ENCODE data around the gene YAP1. TPM values are rescaled to one million over a fixed set of nuclear protein-coding genes. Genes with fewer than 3 reads are reported as not detected.

YAP1 gene
- total RNA-seq, 1 donor from 2014 or later = 129 TPM

- H3K4me1 ChIP-seq (ENCODE audit: insufficient read depth, low read length) = peaks cover 11% of the 10 kb centered on the region
- H3K9me3 Mint-ChIP-seq (ENCODE audit: unreplicated experiment) = peaks cover 4% of the 10 kb centered on the region
- FAIRE-seq (no peak), DNase-seq (ENCODE audit: low read depth) (no peak)
- H3K27me3 Mint-ChIP-seq (ENCODE audit: low read depth, unreplicated experiment) = no peaks in the 10 kb centered on the region
- peaks cover 8% of the 10 kb centered on the region for H3K36me3 Mint-ChIP-seq (ENCODE audit: low read depth, unreplicated experiment)
- H3K36me3 ChIP-seq (ENCODE audit: insufficient read depth, low read length) = peaks cover 10% of the 10 kb centered on the region
- H3K27ac Mint-ChIP-seq (ENCODE audit: unreplicated experiment) = peak overlapping the region; percentile 92
- no peak overlapping the region for H3K4me2 ChIP-seq (ENCODE audit: low read length)
- no peak overlapping the region for H3K4me3 ChIP-seq (ENCODE audit: insufficient read depth, low read depth, low read length)
- no peak overlapping the region for H3K9ac ChIP-seq (ENCODE audit: low read length)
- H3K79me2 ChIP-seq (ENCODE audit: insufficient read depth, low read length) = peaks cover 62% of the 10 kb centered on the region
- H4K20me1 ChIP-seq (ENCODE audit: insufficient read depth, low read length) = peaks cover 8% of the 10 kb centered on the region
- H2AFZ ChIP-seq (ENCODE audit: low read depth, low read length) = no peak overlapping the region
- H3K27me3 ChIP-seq (ENCODE audit: insufficient read depth, low read length) = no peaks in the 10 kb centered on the region
- TF ChIP-seq EZH2 (IDR thresholded peaks at IDR 0.05; ENCODE audit: insufficient read depth, low read length) (no peak), CTCF (IDR thresholded peaks at IDR 0.05; ENCODE audit: insufficient read depth, low read depth, low read length) (no peak)
- H3K4me1 Mint-ChIP-seq (ENCODE audit: low read depth, unreplicated experiment) = peaks cover 26% of the 10 kb centered on the region
- H3K9me3 ChIP-seq (ENCODE audit: insufficient read depth, low read depth, low read length) = no peaks in the 10 kb centered on the region
- H3K27ac ChIP-seq (ENCODE audit: low read depth, low read length) = no peak overlapping the region
- H3K4me3 Mint-ChIP-seq (ENCODE audit: unreplicated experiment) = no peak overlapping the region
Observed at GRCh38 chr11:102196351-102196750, 86.1 kb downstream of the YAP1 start.

GRCh38 chr11:102196816-102197215 is 86.6 kb downstream of the YAP1 start:
- peaks cover 4% of the 10 kb centered on the region for H4K20me1 ChIP-seq (ENCODE audit: insufficient read depth, low read length)
- no peak overlapping the region for H2AFZ ChIP-seq (ENCODE audit: low read depth, low read length)
- H3K27me3 ChIP-seq (ENCODE audit: insufficient read depth, low read length) = no peaks in the 10 kb centered on the region
- H3K9me3 ChIP-seq (ENCODE audit: insufficient read depth, low read depth, low read length) = no peaks in the 10 kb centered on the region
- peak overlapping the region; percentile 13 for H3K27ac Mint-ChIP-seq (ENCODE audit: unreplicated experiment)
- no peak overlapping the region for H3K27ac ChIP-seq (ENCODE audit: low read depth, low read length)
- no peaks in the 10 kb centered on the region for H3K27me3 Mint-ChIP-seq (ENCODE audit: low read depth, unreplicated experiment)
- H3K79me2 ChIP-seq (ENCODE audit: insufficient read depth, low read length) = peaks cover 65% of the 10 kb centered on the region
- no peak for TF ChIP-seq CTCF (IDR thresholded peaks at IDR 0.05; ENCODE audit: insufficient read depth, low read depth, low read length)
- TF ChIP-seq EZH2 (IDR thresholded peaks at IDR 0.05; ENCODE audit: insufficient read depth, low read length) = no peak
- H3K4me1 Mint-ChIP-seq (ENCODE audit: low read depth, unreplicated experiment) = peaks cover 23% of the 10 kb centered on the region
- H3K9ac ChIP-seq (ENCODE audit: low read length) = no peak overlapping the region
- no peak overlapping the region for H3K4me2 ChIP-seq (ENCODE audit: low read length)
- H3K36me3 ChIP-seq (ENCODE audit: insufficient read depth, low read length) = peaks cover 10% of the 10 kb centered on the region
- H3K36me3 Mint-ChIP-seq (ENCODE audit: low read depth, unreplicated experiment) = peaks cover 7% of the 10 kb centered on the region
- H3K4me3 Mint-ChIP-seq (ENCODE audit: unreplicated experiment) = no peak overlapping the region
- H3K4me1 ChIP-seq (ENCODE audit: insufficient read depth, low read length) = peaks cover 11% of the 10 kb centered on the region
- DNase-seq (ENCODE audit: low read depth) = no peak
- H3K4me3 ChIP-seq (ENCODE audit: insufficient read depth, low read depth, low read length) = no peak overlapping the region
- peaks cover 4% of the 10 kb centered on the region for H3K9me3 Mint-ChIP-seq (ENCODE audit: unreplicated experiment)
- FAIRE-seq = no peak

GRCh38 chr11:102197670-102198139 is 87.5 kb downstream of the YAP1 start:
- peaks cover 65% of the 10 kb centered on the region for H3K79me2 ChIP-seq (ENCODE audit: insufficient read depth, low read length)
- no peak for DNase-seq (ENCODE audit: low read depth)

More at GRCh38 chr11:102197670-102198139, 87.5 kb downstream of the YAP1 start:
- Mint-ChIP-seq H3K27ac (ENCODE audit: unreplicated experiment) (peak overlapping the region; percentile 56), H3K27me3 (ENCODE audit: low read depth, unreplicated experiment) (no peaks in the 10 kb centered on the region), H3K9me3 (ENCODE audit: unreplicated experiment) (peaks cover 4% of the 10 kb centered on the region), H3K4me1 (ENCODE audit: low read depth, unreplicated experiment) (peaks cover 17% of the 10 kb centered on the region), H3K36me3 (ENCODE audit: low read depth, unreplicated experiment) (peaks cover 7% of the 10 kb centered on the region), H3K4me3 (ENCODE audit: unreplicated experiment) (peak overlapping the region; percentile 40)
- H2AFZ ChIP-seq (ENCODE audit: low read depth, low read length) = no peak overlapping the region
- peaks cover 4% of the 10 kb centered on the region for H4K20me1 ChIP-seq (ENCODE audit: insufficient read depth, low read length)
- TF ChIP-seq CTCF (IDR thresholded peaks at IDR 0.05; ENCODE audit: insufficient read depth, low read depth, low read length) (no peak), EZH2 (IDR thresholded peaks at IDR 0.05; ENCODE audit: insufficient read depth, low read length) (no peak)
- no peak overlapping the region for H3K9ac ChIP-seq (ENCODE audit: low read length)
- no peaks in the 10 kb centered on the region for H3K9me3 ChIP-seq (ENCODE audit: insufficient read depth, low read depth, low read length)
- no peak overlapping the region for H3K4me3 ChIP-seq (ENCODE audit: insufficient read depth, low read depth, low read length)
- peaks cover 14% of the 10 kb centered on the region for H3K36me3 ChIP-seq (ENCODE audit: insufficient read depth, low read length)
- H3K4me2 ChIP-seq (ENCODE audit: low read length) = peak overlapping the region; percentile 26
- no peak overlapping the region for H3K27ac ChIP-seq (ENCODE audit: low read depth, low read length)
- H3K4me1 ChIP-seq (ENCODE audit: insufficient read depth, low read length) = peaks cover 10% of the 10 kb centered on the region
- no peak for FAIRE-seq
- H3K27me3 ChIP-seq (ENCODE audit: insufficient read depth, low read length) = no peaks in the 10 kb centered on the region
